GM23338 (cell line): Measurements from ENCODE around the gene ASGR1. TPM values are rescaled to one million over a fixed set of nuclear protein-coding genes. Genes with fewer than 3 reads are reported as not detected.

Source experiments
- ATAC-seq: fragments of 200-7000 bp; cut with Tn5 transposase; 3 replicates; pipeline ENCODE4 v1.9.1; 2020
- DNase-seq: peaks from one replicate; pipeline ENCODE4 v3.0.0-alpha.2; 2015; ENCODE audit warnings: low spot score
- H2AFZ ChIP-seq: fragments of 200-600 bp; sonication (generic); 2 replicates; pipeline ENCODE4 v1.8.0; 2016; ENCODE audit warnings: antibody characterized with exemption, mild to moderate bottlenecking, moderate library complexity
- H3F3A ChIP-seq: fragments of 200-600 bp; sonication (generic); replicated peaks from 2 replicates; pipeline ENCODE4 v1.8.0; 2017; ENCODE audit warnings: antibody characterized with exemption, mixed run types, low read depth
- H3K27ac ChIP-seq: fragments of 200-600 bp; sonication (generic); 2 replicates; pipeline ENCODE4 v1.6.1; 2016; ENCODE audit warnings: low read depth
- H3K27me3 ChIP-seq: fragments of 200-600 bp; sonication (generic); 2 replicates; pipeline ENCODE4 v1.8.0; 2016; ENCODE audit warnings: mild to moderate bottlenecking, mixed run types, moderate library complexity; ENCODE audit not compliant: insufficient read depth
- H3K36me3 ChIP-seq: fragments of 200-600 bp; sonication (generic); 2 replicates; pipeline ENCODE4 v1.8.0; 2016; ENCODE audit warnings: mild to moderate bottlenecking; ENCODE audit not compliant: insufficient read depth
- H3K4me1 ChIP-seq: fragments of 200-600 bp; sonication (generic); 2 replicates; pipeline ENCODE4 v1.8.0; 2016; ENCODE audit warnings: mild to moderate bottlenecking, moderate library complexity; ENCODE audit not compliant: insufficient read depth
- H3K4me2 ChIP-seq: fragments of 200-600 bp; sonication (generic); 2 replicates; pipeline ENCODE4 v1.7.1; 2017; ENCODE audit warnings: mixed run types
- H3K4me3 ChIP-seq: fragments of 200-600 bp; sonication (generic); 2 replicates; pipeline ENCODE4 v1.6.1; 2016; ENCODE audit warnings: mixed run types
- H3K79me2 ChIP-seq: fragments of 200-600 bp; sonication (generic); replicated peaks from 2 replicates; pipeline ENCODE4 v1.8.0; 2017; ENCODE audit warnings: mild to moderate bottlenecking; ENCODE audit not compliant: insufficient read depth
- H3K9me2 ChIP-seq: fragments of 200-600 bp; sonication (generic); 2 replicates; pipeline ENCODE4 v1.8.0; 2017; ENCODE audit not compliant: insufficient read depth
- H4K20me1 ChIP-seq: fragments of 200-600 bp; sonication (generic); replicated peaks from 2 replicates; pipeline ENCODE4 v1.8.0; 2017; ENCODE audit warnings: mild to moderate bottlenecking; ENCODE audit not compliant: insufficient read depth
- H3K27ac Mint-ChIP-seq: 2 replicates; pipeline ENCODE4 v1.8.0; 2020; ENCODE audit warnings: inconsistent platforms, mild to moderate bottlenecking, moderate library complexity, mixed read lengths
- H3K27me3 Mint-ChIP-seq: 3 replicates; pipeline ENCODE4 v1.8.0; 2022; ENCODE audit warnings: low read depth, mild to moderate bottlenecking, moderate library complexity, mixed read lengths, inconsistent platforms; ENCODE audit not compliant: insufficient read depth, poor library complexity
- H3K36me3 Mint-ChIP-seq: 3 replicates; pipeline ENCODE4 v1.8.0; 2021; ENCODE audit warnings: low read depth, mild to moderate bottlenecking, inconsistent platforms, moderate library complexity, mixed read lengths
- H3K4me1 Mint-ChIP-seq: 3 replicates; pipeline ENCODE4 v1.8.0; 2020; ENCODE audit warnings: mild to moderate bottlenecking, inconsistent platforms, mixed read lengths
- H3K4me3 Mint-ChIP-seq: 3 replicates; pipeline ENCODE4 v1.8.0; 2021; ENCODE audit warnings: moderate library complexity, mild to moderate bottlenecking, inconsistent platforms, mixed read lengths
- H3K9me3 Mint-ChIP-seq: 3 replicates; pipeline ENCODE4 v1.8.0; 2020; ENCODE audit warnings: moderate library complexity, mild to moderate bottlenecking, inconsistent platforms, mixed read lengths
- CREB1 ChIP-seq: fragments of 250-450 bp; sonication (Bioruptor Pico); IDR thresholded peaks from 2 replicates; pipeline ENCODE4 v1.5.0; 2020; ENCODE audit warnings: low read depth, mild to moderate bottlenecking, moderate library complexity
- CTCF ChIP-seq, 2 experiments: fragments of 200-600 bp in 1 of 2; sonication (generic) in 1 of 2; conservative IDR thresholded peaks; 2 replicates each; pipeline versions ENCODE4 v1.5.1 to v1.6.1; 2016 to 2017; ENCODE audit warnings: antibody characterized with exemption in 2 of 2, low read depth in 2 of 2, mild to moderate bottlenecking in 2 of 2, moderate library complexity in 1 of 2
- EZH2 ChIP-seq: fragments of 200-600 bp; sonication (generic); IDR thresholded peaks from one replicate; pipeline ENCODE4 v1.8.0; 2017; ENCODE audit warnings: antibody characterized with exemption, mild to moderate bottlenecking, low read depth; ENCODE audit not compliant: unreplicated experiment
- EZH2phosphoT487 ChIP-seq: fragments of 200-600 bp; sonication (generic); IDR thresholded peaks from one replicate; pipeline ENCODE4 v1.8.1; 2018; ENCODE audit warnings: antibody characterized with exemption; ENCODE audit not compliant: unreplicated experiment
- JUNB ChIP-seq: IDR thresholded peaks from one replicate; pipeline ENCODE4 v1.6.1; 2016; ENCODE audit warnings: antibody characterized with exemption; ENCODE audit not compliant: unreplicated experiment
- NANOG ChIP-seq: IDR thresholded peaks from 2 replicates; pipeline ENCODE4 v1.6.1; 2016; ENCODE audit warnings: antibody characterized with exemption, borderline replicate concordance
- POLR2AphosphoS5 ChIP-seq: IDR thresholded peaks from 2 replicates; pipeline ENCODE4 v1.6.1; 2016; ENCODE audit warnings: antibody characterized with exemption, low read depth
- STAT1 ChIP-seq: IDR thresholded peaks from one replicate; pipeline ENCODE4 v1.6.1; 2016; ENCODE audit warnings: antibody characterized with exemption; ENCODE audit not compliant: unreplicated experiment
- ZNF114 ChIP-seq: fragments of 250-450 bp; sonication (Bioruptor Pico); IDR thresholded peaks from 2 replicates; pipeline ENCODE4 v1.5.0; 2020; ENCODE audit warnings: mild to moderate bottlenecking, moderate library complexity
- ZNF331 ChIP-seq: fragments of 250-450 bp; sonication (Bioruptor Pico); IDR thresholded peaks from 2 replicates; pipeline ENCODE4 v1.5.0; 2020; ENCODE audit warnings: low read depth, mild to moderate bottlenecking, moderate library complexity
- ZNF462 ChIP-seq: fragments of 250-450 bp; sonication (Bioruptor Pico); IDR thresholded peaks from 2 replicates; pipeline ENCODE4 v1.5.0; 2020; ENCODE audit warnings: mild to moderate bottlenecking, moderate library complexity
- polyA plus RNA-seq: library from polyadenylated mRNA; unstranded; fragments of >200 nt; fragmentation: Nextera tagmentation; extraction: Ambion mirVana; gene quantifications from 2 replicates; pipeline ENCODE4 v1.2.1, GENCODE V29; 2016
- total RNA-seq: library from RNA; depleted of rRNA; stranded (reverse); fragments of >200 nt; shearing (Covaris generic); gene quantifications from 2 replicates; pipeline ENCODE4 v1.2.3, GENCODE V29; 2014
- TF ChIP-seq, protein P1 (sequence below): IDR thresholded peaks from 2 replicates; pipeline ENCODE4 v1.6.1; 2016; ENCODE audit warnings: antibody characterized with exemption
- TF ChIP-seq, protein P2 (sequence below): IDR thresholded peaks from one replicate; pipeline ENCODE4 v1.6.1; 2018; ENCODE audit warnings: antibody characterized with exemption; ENCODE audit not compliant: unreplicated experiment

The ASGR1 gene
- total and polyA plus RNA-seq, 2 experiments from 2014 or later, result 8.3 to 9.0 TPM

DNA sequence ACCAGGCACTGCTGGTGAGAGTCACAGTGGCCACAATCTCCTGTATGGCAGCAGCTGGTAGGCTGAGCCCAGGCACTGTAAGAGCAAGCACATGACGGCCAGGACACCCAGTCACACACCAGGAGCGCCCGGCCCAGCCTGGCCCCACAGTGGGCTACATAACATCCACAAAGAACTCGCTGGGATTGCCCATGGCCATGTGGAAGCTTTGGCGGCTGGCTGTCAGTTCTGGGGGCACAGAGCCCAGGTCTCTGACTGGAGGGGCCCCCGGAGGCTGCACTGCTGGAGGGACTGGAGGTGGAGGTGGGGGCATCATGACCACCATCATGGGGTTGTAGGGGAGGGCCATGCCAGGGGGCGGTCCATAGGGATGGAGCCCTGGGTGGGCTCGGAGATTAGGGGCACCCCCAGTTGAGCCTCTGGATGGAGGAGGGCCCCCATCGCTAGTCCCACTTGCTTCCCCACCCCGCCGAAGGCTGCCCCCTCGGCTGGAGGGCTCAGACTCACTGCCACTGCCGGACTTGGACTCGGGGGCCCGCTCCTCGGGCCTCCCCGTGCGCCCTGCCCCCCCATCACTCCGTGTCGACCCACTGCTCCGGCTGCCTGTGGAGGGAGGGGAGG is 46.7 kb upstream of the ASGR1 start (continued):
- no peak for TF ChIP-seq JUNB
- no peak for TF ChIP-seq CREB1 (CRISPR knock-in tag)

DNA sequence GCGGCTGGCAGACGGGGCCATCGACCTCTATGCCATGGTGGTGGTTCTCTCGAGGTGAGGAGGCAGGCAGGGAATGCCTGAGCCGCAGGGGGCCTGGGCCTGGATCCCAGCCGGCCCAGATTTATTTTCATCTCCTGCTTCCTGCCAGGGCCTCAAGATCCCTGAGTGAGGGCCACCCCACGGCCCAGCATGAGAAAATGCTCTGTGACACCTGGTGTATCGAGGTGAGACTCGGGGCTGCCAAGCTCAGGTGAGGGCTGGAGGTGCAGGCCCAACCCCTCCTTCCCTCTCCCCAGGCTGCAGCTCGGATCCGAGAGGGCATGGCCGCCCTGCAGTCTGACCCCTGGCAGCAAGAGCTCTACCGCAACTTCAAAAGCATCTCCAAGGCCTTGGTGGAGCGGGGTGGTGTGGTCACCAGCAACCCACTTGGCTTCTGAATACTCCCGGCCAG is 45.5 kb upstream of the ASGR1 start:
- Histone ChIP-seq H3K27ac (peak overlapping the region; percentile 39; the same call in 1 of the 2 replicates), H3K4me1 (peaks cover 8% of the 10 kb centered on the region; the same call in 1 of the 2 replicates), H4K20me1 (peaks cover 37% of the 10 kb centered on the region), H2AFZ (no peak overlapping the region), H3K9me2 (no peaks in the 10 kb centered on the region), H3K79me2 (no peaks in the 10 kb centered on the region; the same call in 1 of the 2 replicates), H3K27me3 (no peaks in the 10 kb centered on the region), H3K4me3 (no peak overlapping the region), H3K4me2 (no peak overlapping the region), H3K36me3 (peaks cover 11% of the 10 kb centered on the region; the same call in 1 of the 2 replicates), H3F3A (peaks cover 17% of the 10 kb centered on the region)
- Mint-ChIP-seq H3K27ac (no peak overlapping the region), H3K36me3 (peaks cover 85% of the 10 kb centered on the region), H3K27me3 (peaks cover 41% of the 10 kb centered on the region), H3K4me1 (peaks cover 15% of the 10 kb centered on the region; the same call in 2 of the 3 replicates), H3K9me3 (no peaks in the 10 kb centered on the region; the same call in 2 of the 3 replicates), H3K4me3 (no peak overlapping the region)
- ATAC-seq (no peak), DNase-seq (no peak)
- TF ChIP-seq, protein P1, sequence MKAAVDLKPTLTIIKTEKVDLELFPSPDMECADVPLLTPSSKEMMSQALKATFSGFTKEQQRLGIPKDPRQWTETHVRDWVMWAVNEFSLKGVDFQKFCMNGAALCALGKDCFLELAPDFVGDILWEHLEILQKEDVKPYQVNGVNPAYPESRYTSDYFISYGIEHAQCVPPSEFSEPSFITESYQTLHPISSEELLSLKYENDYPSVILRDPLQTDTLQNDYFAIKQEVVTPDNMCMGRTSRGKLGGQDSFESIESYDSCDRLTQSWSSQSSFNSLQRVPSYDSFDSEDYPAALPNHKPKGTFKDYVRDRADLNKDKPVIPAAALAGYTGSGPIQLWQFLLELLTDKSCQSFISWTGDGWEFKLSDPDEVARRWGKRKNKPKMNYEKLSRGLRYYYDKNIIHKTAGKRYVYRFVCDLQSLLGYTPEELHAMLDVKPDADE, result no peak
- no peak for TF ChIP-seq JUNB
- no peak for TF ChIP-seq ZNF462 (CRISPR knock-in tag)
- no peak for TF ChIP-seq STAT1
- no peak for TF ChIP-seq EZH2phosphoT487
- TF ChIP-seq POLR2AphosphoS5, result no peak
- TF ChIP-seq, protein P2, sequence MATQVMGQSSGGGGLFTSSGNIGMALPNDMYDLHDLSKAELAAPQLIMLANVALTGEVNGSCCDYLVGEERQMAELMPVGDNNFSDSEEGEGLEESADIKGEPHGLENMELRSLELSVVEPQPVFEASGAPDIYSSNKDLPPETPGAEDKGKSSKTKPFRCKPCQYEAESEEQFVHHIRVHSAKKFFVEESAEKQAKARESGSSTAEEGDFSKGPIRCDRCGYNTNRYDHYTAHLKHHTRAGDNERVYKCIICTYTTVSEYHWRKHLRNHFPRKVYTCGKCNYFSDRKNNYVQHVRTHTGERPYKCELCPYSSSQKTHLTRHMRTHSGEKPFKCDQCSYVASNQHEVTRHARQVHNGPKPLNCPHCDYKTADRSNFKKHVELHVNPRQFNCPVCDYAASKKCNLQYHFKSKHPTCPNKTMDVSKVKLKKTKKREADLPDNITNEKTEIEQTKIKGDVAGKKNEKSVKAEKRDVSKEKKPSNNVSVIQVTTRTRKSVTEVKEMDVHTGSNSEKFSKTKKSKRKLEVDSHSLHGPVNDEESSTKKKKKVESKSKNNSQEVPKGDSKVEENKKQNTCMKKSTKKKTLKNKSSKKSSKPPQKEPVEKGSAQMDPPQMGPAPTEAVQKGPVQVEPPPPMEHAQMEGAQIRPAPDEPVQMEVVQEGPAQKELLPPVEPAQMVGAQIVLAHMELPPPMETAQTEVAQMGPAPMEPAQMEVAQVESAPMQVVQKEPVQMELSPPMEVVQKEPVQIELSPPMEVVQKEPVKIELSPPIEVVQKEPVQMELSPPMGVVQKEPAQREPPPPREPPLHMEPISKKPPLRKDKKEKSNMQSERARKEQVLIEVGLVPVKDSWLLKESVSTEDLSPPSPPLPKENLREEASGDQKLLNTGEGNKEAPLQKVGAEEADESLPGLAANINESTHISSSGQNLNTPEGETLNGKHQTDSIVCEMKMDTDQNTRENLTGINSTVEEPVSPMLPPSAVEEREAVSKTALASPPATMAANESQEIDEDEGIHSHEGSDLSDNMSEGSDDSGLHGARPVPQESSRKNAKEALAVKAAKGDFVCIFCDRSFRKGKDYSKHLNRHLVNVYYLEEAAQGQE, result no peak
- no peak for TF ChIP-seq ZNF114 (CRISPR knock-in tag)
- TF ChIP-seq CTCF (conservative IDR thresholded peaks at IDR 0.05; ENCODE audit: low read depth in 2 of 2), result no peak
- no peak for TF ChIP-seq EZH2
- TF ChIP-seq NANOG, result no peak
- TF ChIP-seq ZNF331 (CRISPR knock-in tag), result no peak
